HEK293 (cell line): ENCODE results near the gene RBFOX2.

ENCODE experiments used
- CTCF ChIA-PET: fragments of 350-600 bp; formaldehyde crosslinking; extraction: SDS; loops from one replicate; lab custom pipeline; 2021; ENCODE audit warnings: antibody characterized with exemption; lab: Yijun Ruan, JAX
- POLR2A ChIA-PET: fragments of 300-600 bp; formaldehyde crosslinking; extraction: SDS; loops from one replicate; lab custom pipeline; 2020; ENCODE audit warnings: antibody characterized with exemption, inconsistent platforms; lab: Yijun Ruan, JAX
- H3K27ac ChIP-seq: fragments of 200-500 bp; sonication (Bioruptor generic); 2 replicates; pipeline ENCODE4 v1.5.1; 2014; ENCODE audit warnings: low read depth, low read length, control low read depth, inconsistent platforms; ENCODE audit errors: extremely low read depth
- H3K36me3 ChIP-seq, 2 experiments: fragments of 200-500 bp in 1 of 2; sonication (Bioruptor generic) in 1 of 2; 1 replicate in 1 of 2; 2 replicates in 1 of 2; pipeline ENCODE4 v1.5.1; 2014 to 2017; ENCODE audit warnings: inconsistent platforms in 2 of 2, low read length in 2 of 2; ENCODE audit not compliant: control insufficient read depth in 2 of 2, insufficient read depth in 1 of 2
- H3K4me1 ChIP-seq: fragments of 200-500 bp; sonication (Bioruptor generic); 2 replicates; pipeline ENCODE4 v1.5.1; 2014; ENCODE audit warnings: mild to moderate bottlenecking, low read length, inconsistent platforms; ENCODE audit not compliant: control insufficient read depth, insufficient read depth
- H3K4me3 ChIP-seq: 2 replicates; pipeline ENCODE4 v1.5.1; 2011; ENCODE audit warnings: low read depth, mild to moderate bottlenecking, control low read depth, low read length, moderate library complexity
- H3K9me3 ChIP-seq: fragments of 200-500 bp; sonication (Bioruptor generic); 2 replicates; pipeline ENCODE4 v1.5.1; 2014; ENCODE audit warnings: low read depth, low read length, inconsistent platforms; ENCODE audit not compliant: control insufficient read depth, insufficient read depth
- IKZF3 ChIP-seq: fragments of 450-650 bp; IDR thresholded peaks from 2 replicates; pipeline ENCODE4 v1.5.0; 2018; ENCODE audit warnings: missing biosample characterization, mild to moderate bottlenecking, missing genetic modification characterization, moderate library complexity
- OSR2 ChIP-seq: fragments of 450-650 bp; formaldehyde crosslinking; IDR thresholded peaks from 2 replicates; pipeline ENCODE4 v1.5.1; 2016; ENCODE audit warnings: missing biosample characterization, missing genetic modification characterization
- PRDM2 ChIP-seq: fragments of 450-650 bp; formaldehyde crosslinking; IDR thresholded peaks from 2 replicates; pipeline ENCODE4 v1.5.1; 2016; ENCODE audit warnings: missing biosample characterization, missing genetic modification characterization, borderline replicate concordance
- SCRT1 ChIP-seq: fragments of 450-650 bp; formaldehyde crosslinking; IDR thresholded peaks from 2 replicates; pipeline ENCODE4 v1.5.1; 2016; ENCODE audit warnings: missing biosample characterization, missing genetic modification characterization, borderline replicate concordance
- YY1 ChIP-seq: fragments of 450-650 bp; formaldehyde crosslinking; IDR thresholded peaks from 2 replicates; pipeline ENCODE4 v1.5.1; 2018; ENCODE audit warnings: missing biosample characterization, missing genetic modification characterization
- YY2 ChIP-seq: fragments of 450-650 bp; formaldehyde crosslinking; IDR thresholded peaks from 2 replicates; pipeline ENCODE4 v1.5.1; 2016; ENCODE audit warnings: missing biosample characterization, missing genetic modification characterization
- ZBTB49 ChIP-seq: fragments of 450-650 bp; formaldehyde crosslinking; IDR thresholded peaks from 2 replicates; pipeline ENCODE4 v1.5.1; 2016; ENCODE audit warnings: missing biosample characterization, missing genetic modification characterization, low read depth
- ZNF26 ChIP-seq: fragments of 450-650 bp; formaldehyde crosslinking; IDR thresholded peaks from 2 replicates; pipeline ENCODE4 v1.5.1; 2016; ENCODE audit warnings: missing biosample characterization, missing genetic modification characterization
- ZNF391 ChIP-seq: fragments of 450-650 bp; formaldehyde crosslinking; IDR thresholded peaks from 2 replicates; pipeline ENCODE4 v1.5.1; 2016; ENCODE audit warnings: low read depth, missing biosample characterization, missing genetic modification characterization, borderline replicate concordance
- ZNF571 ChIP-seq: fragments of 450-650 bp; formaldehyde crosslinking; IDR thresholded peaks from 2 replicates; pipeline ENCODE4 v1.5.0; 2017; ENCODE audit warnings: missing biosample characterization, missing genetic modification characterization
- ZNF660 ChIP-seq: fragments of 450-650 bp; IDR thresholded peaks from 2 replicates; pipeline ENCODE4 v1.5.1; 2018; ENCODE audit warnings: missing biosample characterization, mild to moderate bottlenecking, missing genetic modification characterization
- ZNF664 ChIP-seq: fragments of 450-650 bp; formaldehyde crosslinking; IDR thresholded peaks from 2 replicates; pipeline ENCODE4 v1.5.1; 2016; ENCODE audit warnings: missing biosample characterization, missing genetic modification characterization
- ZSCAN16 ChIP-seq: fragments of 450-650 bp; formaldehyde crosslinking; IDR thresholded peaks from 2 replicates; pipeline ENCODE4 v1.5.1; 2016; ENCODE audit warnings: missing biosample characterization, missing genetic modification characterization
- TF ChIP-seq, protein P1 (sequence below): IDR thresholded peaks from 2 replicates; pipeline ENCODE4 v1.6.1; 2011; ENCODE audit warnings: mild to moderate bottlenecking, low read depth, low read length, borderline replicate concordance
- TF ChIP-seq, protein P2 (sequence below): fragments of 450-650 bp; formaldehyde crosslinking; IDR thresholded peaks from 2 replicates; pipeline ENCODE4 v1.5.1; 2016; ENCODE audit warnings: missing biosample characterization, missing genetic modification characterization, low read depth
- TF ChIP-seq, protein P3 (sequence below): fragments of 450-650 bp; formaldehyde crosslinking; optimal IDR thresholded peaks from 2 replicates; pipeline ENCODE3; 2016; ENCODE audit warnings: missing biosample characterization, mild to moderate bottlenecking, missing genetic modification characterization

The RBFOX2 gene

GRCh38 chr22:35891442-35891841, 137.2 kb downstream of the RBFOX2 start:
- ChIA-PET CTCF (interaction anchor here (0.8 to 1.0 kb wide), 2 partner anchors 11 to 174 kb away, joined by 3 to 4 read pairs; no protein-coding TSS in a partner anchor), POLR2A (no interaction called here)
- TF ChIP-seq, protein P1, sequence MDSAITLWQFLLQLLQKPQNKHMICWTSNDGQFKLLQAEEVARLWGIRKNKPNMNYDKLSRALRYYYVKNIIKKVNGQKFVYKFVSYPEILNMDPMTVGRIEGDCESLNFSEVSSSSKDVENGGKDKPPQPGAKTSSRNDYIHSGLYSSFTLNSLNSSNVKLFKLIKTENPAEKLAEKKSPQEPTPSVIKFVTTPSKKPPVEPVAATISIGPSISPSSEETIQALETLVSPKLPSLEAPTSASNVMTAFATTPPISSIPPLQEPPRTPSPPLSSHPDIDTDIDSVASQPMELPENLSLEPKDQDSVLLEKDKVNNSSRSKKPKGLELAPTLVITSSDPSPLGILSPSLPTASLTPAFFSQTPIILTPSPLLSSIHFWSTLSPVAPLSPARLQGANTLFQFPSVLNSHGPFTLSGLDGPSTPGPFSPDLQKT = no peak
- TF ChIP-seq, protein P2, sequence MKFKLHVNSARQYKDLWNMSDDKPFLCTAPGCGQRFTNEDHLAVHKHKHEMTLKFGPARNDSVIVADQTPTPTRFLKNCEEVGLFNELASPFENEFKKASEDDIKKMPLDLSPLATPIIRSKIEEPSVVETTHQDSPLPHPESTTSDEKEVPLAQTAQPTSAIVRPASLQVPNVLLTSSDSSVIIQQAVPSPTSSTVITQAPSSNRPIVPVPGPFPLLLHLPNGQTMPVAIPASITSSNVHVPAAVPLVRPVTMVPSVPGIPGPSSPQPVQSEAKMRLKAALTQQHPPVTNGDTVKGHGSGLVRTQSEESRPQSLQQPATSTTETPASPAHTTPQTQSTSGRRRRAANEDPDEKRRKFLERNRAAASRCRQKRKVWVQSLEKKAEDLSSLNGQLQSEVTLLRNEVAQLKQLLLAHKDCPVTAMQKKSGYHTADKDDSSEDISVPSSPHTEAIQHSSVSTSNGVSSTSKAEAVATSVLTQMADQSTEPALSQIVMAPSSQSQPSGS (tag by site-specific recombination) = 0 out of 2 replicates have a peak, but pooled peaks have one; percentile 25
- Histone ChIP-seq H3K36me3 (no peaks in the 10 kb centered on the region), H3K27ac (no peak overlapping the region), H3K4me3 (no peak overlapping the region), H3K9me3 (no peaks in the 10 kb centered on the region), H3K4me1 (peaks cover 23% of the 10 kb centered on the region)

DNA sequence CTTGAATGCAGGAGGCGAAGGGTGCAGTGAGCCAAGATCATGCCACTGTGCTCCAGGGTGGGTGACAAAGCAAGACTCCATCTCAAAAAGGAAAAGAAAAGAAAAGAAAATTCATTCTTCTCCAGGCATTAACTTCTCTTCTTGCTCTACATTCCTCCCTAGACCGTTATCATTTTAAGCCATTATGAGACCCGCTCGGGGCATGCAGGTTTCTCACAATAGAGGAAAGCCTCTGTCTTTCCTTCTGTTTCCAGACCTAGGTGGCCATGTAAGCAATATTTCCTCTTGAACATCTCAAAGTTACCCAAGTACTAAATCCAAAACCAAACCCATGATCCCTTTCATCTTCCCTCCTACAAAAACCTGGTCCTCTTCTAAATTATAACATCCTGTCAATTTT, 139.6 kb downstream of the RBFOX2 start:
- CTCF ChIA-PET = interaction anchor here (0.7 kb wide), 1 partner anchor 337 kb away, joined by 3 read pairs; no protein-coding TSS in a partner anchor
- no peaks in the 10 kb centered on the region for H3K36me3 ChIP-seq
- H3K4me3 ChIP-seq = no peak overlapping the region
- H3K9me3 ChIP-seq = no peaks in the 10 kb centered on the region
- POLR2A ChIA-PET = no interaction called here
- H3K4me1 ChIP-seq = peaks cover 6% of the 10 kb centered on the region
- H3K27ac ChIP-seq = no peak overlapping the region
- TF ChIP-seq ZNF391 (tag by site-specific recombination) (no peak), ZNF664 (tag by site-specific recombination) (no peak), OSR2 (no peak), ZNF26 (tag by site-specific recombination) (no peak), ZSCAN16 (tag by site-specific recombination) (no peak), ZNF660 (tag by site-specific recombination) (no peak), PRDM2 (tag by site-specific recombination) (no peak), YY1 (tag by site-specific recombination) (no peak), IKZF3 (no peak), ZNF571 (tag by site-specific recombination) (no peak), ZBTB49 (tag by site-specific recombination) (no peak), YY2 (tag by site-specific recombination) (no peak), SCRT1 (tag by site-specific recombination) (no peak)
- TF ChIP-seq, protein P1 = no peak
- TF ChIP-seq, protein P3, sequence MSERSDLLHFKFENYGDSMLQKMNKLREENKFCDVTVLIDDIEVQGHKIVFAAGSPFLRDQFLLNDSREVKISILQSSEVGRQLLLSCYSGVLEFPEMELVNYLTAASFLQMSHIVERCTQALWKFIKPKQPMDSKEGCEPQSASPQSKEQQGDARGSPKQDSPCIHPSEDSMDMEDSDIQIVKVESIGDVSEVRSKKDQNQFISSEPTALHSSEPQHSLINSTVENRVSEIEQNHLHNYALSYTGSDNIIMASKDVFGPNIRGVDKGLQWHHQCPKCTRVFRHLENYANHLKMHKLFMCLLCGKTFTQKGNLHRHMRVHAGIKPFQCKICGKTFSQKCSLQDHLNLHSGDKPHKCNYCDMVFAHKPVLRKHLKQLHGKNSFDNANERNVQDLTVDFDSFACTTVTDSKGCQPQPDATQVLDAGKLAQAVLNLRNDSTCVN (tag by site-specific recombination) = no peak
